ENCODE results near the gene PKDREJ. TPM values are rescaled to one million over a fixed set of nuclear protein-coding genes. Genes with fewer than 3 reads are reported as not detected.

PKDREJ gene
- total RNA-seq, 6 donors from 2014 or later = 0.06 to 1.0 TPM; not detected in 4

- Histone ChIP-seq H3K27ac (peak overlapping the region; percentile 69 to 87 (median 76)), H3K27me3 (no peaks in the 10 kb centered on the region), H3K4me3 (peak overlapping the region in 3 of 4 donors; percentile 19 to 40 (median 21)), H3K4me1 (peaks cover 12 to 22% (median 18%) of the 10 kb centered on the region in 4 donors), H3K9me3 (no peaks in the 10 kb centered on the region), H3K36me3 (peaks cover 8 to 90% (median 62%) of the 10 kb centered on the region in 4 donors)
- WGBS, 2 donors = 51 to 59% methylated on average over 13 to 21 of the region's 24 CpGs
- ATAC-seq (ENCODE audit: low FRiP score in 2 of 2) (peak; percentile 57 to 75), DNase-seq (peak; percentile 60 to 79)
- peak; percentile 45 to 83 for TF ChIP-seq POLR2AphosphoS5 (IDR thresholded peaks at IDR 0.05)
- TF ChIP-seq, protein P1, sequence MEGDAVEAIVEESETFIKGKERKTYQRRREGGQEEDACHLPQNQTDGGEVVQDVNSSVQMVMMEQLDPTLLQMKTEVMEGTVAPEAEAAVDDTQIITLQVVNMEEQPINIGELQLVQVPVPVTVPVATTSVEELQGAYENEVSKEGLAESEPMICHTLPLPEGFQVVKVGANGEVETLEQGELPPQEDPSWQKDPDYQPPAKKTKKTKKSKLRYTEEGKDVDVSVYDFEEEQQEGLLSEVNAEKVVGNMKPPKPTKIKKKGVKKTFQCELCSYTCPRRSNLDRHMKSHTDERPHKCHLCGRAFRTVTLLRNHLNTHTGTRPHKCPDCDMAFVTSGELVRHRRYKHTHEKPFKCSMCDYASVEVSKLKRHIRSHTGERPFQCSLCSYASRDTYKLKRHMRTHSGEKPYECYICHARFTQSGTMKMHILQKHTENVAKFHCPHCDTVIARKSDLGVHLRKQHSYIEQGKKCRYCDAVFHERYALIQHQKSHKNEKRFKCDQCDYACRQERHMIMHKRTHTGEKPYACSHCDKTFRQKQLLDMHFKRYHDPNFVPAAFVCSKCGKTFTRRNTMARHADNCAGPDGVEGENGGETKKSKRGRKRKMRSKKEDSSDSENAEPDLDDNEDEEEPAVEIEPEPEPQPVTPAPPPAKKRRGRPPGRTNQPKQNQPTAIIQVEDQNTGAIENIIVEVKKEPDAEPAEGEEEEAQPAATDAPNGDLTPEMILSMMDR (IDR thresholded peaks at IDR 0.05) = no peak
These were observed 25.0 kb upstream of the PKDREJ start for GRCh38 chr22:46287873-46288751.

DNA sequence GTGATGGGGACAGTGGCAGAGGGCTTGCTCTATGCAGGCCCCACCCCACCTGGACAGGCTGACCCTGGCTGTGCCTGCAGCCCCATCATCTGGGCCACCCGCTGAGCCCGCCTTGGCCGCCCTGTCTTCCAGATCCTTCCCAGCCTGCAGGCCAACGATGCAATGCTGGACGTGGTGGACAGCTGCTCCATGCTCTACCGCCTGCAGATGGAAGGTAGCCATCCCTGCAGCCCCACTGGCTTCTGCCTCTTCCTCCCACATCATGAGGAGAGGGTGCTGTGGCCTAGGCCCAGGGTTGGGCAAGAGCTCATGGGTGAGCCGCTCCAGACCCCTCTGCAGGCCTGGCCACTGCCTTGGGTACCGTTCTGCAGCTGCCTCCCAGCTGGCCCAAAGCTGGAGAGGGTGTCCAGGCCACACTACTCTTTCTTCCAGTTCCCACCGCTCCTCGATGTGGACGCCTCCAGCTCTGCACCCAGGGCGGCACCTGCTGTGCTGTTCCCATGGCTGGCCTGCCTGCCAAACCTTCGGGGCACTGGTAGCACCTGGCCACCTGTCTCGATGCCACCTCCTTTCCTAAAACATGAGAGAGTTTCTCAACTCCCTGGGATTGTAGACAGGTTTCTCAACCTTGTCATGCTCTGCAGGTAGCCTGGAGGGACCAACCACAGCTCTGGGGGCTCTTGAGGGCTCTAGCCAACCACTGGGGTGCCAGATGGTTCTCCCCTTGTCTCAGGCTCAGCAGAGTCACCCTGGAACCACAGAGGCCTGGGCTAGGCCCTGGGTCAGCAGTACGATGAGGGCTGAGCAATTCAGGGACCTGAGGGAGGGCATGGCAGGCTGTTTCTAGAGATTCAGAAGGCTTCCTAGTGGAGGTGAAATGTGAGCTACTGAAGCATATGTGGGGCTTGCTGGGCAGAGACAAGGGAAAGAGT is 24.1 kb upstream of the PKDREJ start:
- Histone ChIP-seq H3K4me1 (peaks cover 12 to 22% (median 18%) of the 10 kb centered on the region in 4 donors), H3K9me3 (no peaks in the 10 kb centered on the region), H3K27me3 (no peaks in the 10 kb centered on the region), H3K27ac (peak overlapping the region; percentile 69 to 87 (median 76)), H3K36me3 (peaks cover 6 to 91% (median 64%) of the 10 kb centered on the region in 4 donors), H3K4me3 (peak overlapping the region in 3 of 4 donors; percentile 19 to 40 (median 21))
- TF ChIP-seq POLR2A (IDR thresholded peaks at IDR 0.05) = no peak
- DNase-seq (no peak), ATAC-seq (ENCODE audit: low FRiP score in 2 of 2) (no peak)
- WGBS, 2 donors = 85 to 93% methylated on average over 13 to 15 of the region's 15 CpGs

- Histone ChIP-seq H3K4me1 (peaks cover 12 to 22% (median 18%) of the 10 kb centered on the region in 4 donors), H3K36me3 (peaks cover 6 to 91% (median 66%) of the 10 kb centered on the region in 4 donors), H3K9me3 (no peaks in the 10 kb centered on the region), H3K27ac (no peak overlapping the region), H3K27me3 (no peaks in the 10 kb centered on the region), H3K4me3 (no peak overlapping the region)
- TF ChIP-seq POLR2AphosphoS5 (IDR thresholded peaks at IDR 0.05) (no peak), POLR2A (IDR thresholded peaks at IDR 0.05) (no peak), EP300 (IDR thresholded peaks at IDR 0.05) (no peak)
- TF ChIP-seq, protein P1 (IDR thresholded peaks at IDR 0.05) = no peak
- WGBS, 2 donors = 84 to 97% methylated on average over 3 of the region's 3 CpGs
- DNase-seq (no peak), ATAC-seq (ENCODE audit: low FRiP score in 2 of 2) (no peak)
These were observed 22.9 kb upstream of the PKDREJ start for GRCh38 chr22:46286006-46286405.

DNA sequence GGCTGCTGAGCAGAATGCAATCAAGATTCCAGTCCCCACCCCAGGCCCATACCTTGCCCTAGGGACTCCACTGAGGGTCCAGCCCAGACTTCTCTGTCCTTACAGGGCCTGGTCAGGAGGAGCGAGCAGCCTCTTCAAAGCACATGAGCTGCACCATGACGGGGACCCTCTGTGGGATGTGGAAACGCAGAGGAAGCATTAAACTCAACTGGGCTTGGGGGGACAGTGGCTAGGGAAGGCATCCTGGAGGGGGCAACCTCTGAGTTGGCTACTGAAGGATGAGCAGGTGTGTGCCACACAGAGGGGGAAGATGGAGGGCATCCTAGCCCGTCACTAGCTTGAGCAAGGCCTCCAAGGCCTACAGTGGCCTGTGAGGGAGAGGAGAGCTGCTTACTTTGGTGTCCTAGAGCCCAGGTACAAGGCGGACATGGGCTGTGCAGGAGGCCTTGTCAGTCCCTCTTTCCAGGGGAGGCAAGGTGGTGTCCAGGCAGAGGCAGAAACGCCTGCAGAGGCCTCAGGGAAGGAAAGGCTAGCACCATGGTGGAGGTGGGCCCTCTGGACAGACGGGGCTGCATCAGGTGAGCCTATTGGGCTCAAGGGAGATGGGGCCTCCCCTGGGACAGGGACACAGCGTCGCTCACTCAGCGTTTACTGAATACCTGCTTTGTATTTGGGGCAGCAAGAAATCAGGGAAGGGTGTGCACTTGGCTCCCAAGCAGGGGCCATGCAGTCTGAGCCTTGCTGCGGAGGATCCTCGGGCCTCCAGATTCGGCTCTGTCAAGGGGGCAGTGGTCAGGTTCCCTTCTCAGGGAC is 18.9 kb upstream of the PKDREJ start:
- no peak for ATAC-seq (ENCODE audit: low FRiP score in 2 of 2)
- H3K27me3 ChIP-seq = no peaks in the 10 kb centered on the region
- no peak for TF ChIP-seq POLR2A (IDR thresholded peaks at IDR 0.05)
- TF ChIP-seq EP300 (IDR thresholded peaks at IDR 0.05) = no peak
- TF ChIP-seq, protein P1 (IDR thresholded peaks at IDR 0.05) = no peak
- no peak for TF ChIP-seq POLR2AphosphoS5 (IDR thresholded peaks at IDR 0.05)

More for the DNA sequence above, 18.9 kb upstream of the PKDREJ start:
- no peak for DNase-seq
- H3K4me3 ChIP-seq = no peak overlapping the region
- H3K36me3 ChIP-seq = peaks cover 18 to 97% (median 85%) of the 10 kb centered on the region in 4 donors
- H3K9me3 ChIP-seq = no peaks in the 10 kb centered on the region
- H3K4me1 ChIP-seq = peaks cover 0 to 2% (median 1%) of the 10 kb centered on the region in 4 donors
- peak overlapping the region in 1 of 4 donors; percentile 3 for H3K27ac ChIP-seq
- 96 to 98% methylated on average over 3 to 13 of the region's 13 CpGs for WGBS, 2 donors

All from upper lobe of left lung (tissue), 6 donors.